ENCODE measurements around the gene POLR2L. TPM values are rescaled to one million over a fixed set of nuclear protein-coding genes. Genes with fewer than 3 reads are reported as not detected.

Gene POLR2L
- total RNA-seq, 1 donor from 2014 or later = 46.4 TPM

GRCh38 chr11:834371-835316, 7.7 kb downstream of the POLR2L start:
- H3K9me3 ChIP-seq (ENCODE audit: control insufficient read depth in 3 of 3, low read length in 3 of 3) = no peaks in the 10 kb centered on the region
- H3K27me3 ChIP-seq (ENCODE audit: control insufficient read depth in 3 of 3, insufficient read depth in 3 of 3, low read length in 3 of 3) = peaks cover 2 to 22% (median 2%) of the 10 kb centered on the region in 3 donors
- H3K27ac ChIP-seq (ENCODE audit: low read depth, low read length) = peak overlapping the region; percentile 91
- H3K36me3 ChIP-seq (ENCODE audit: control insufficient read depth in 3 of 3, insufficient read depth in 3 of 3, low read length in 3 of 3) = peaks cover 33 to 34% (median 34%) of the 10 kb centered on the region in 3 donors
- H3K4me1 ChIP-seq (ENCODE audit: control insufficient read depth in 3 of 3, insufficient read depth in 3 of 3, low read length in 3 of 3) = peaks cover 42 to 80% (median 56%) of the 10 kb centered on the region in 3 donors
- peak overlapping the region; percentile 62 to 72 (median 65) for H3K4me3 ChIP-seq (ENCODE audit: low read length in 3 of 3)
- H3K9ac ChIP-seq (ENCODE audit: low read depth in 1 of 3, low read length in 3 of 3) = peak overlapping the region; percentile 70 to 85 (median 85)

- Histone ChIP-seq H3K9me3 (ENCODE audit: control insufficient read depth in 3 of 3, low read length in 3 of 3) (no peaks in the 10 kb centered on the region), H3K27me3 (ENCODE audit: control insufficient read depth in 3 of 3, insufficient read depth in 3 of 3, low read length in 3 of 3) (peaks cover 9 to 30% (median 10%) of the 10 kb centered on the region in 3 donors), H3K36me3 (ENCODE audit: control insufficient read depth in 3 of 3, insufficient read depth in 3 of 3, low read length in 3 of 3) (peaks cover 25 to 27% (median 26%) of the 10 kb centered on the region in 3 donors), H3K4me3 (ENCODE audit: low read length in 3 of 3) (peak overlapping the region; percentile 65 to 72 (median 72)), H3K27ac (ENCODE audit: low read depth, low read length) (peak overlapping the region; percentile 91), H3K4me1 (ENCODE audit: control insufficient read depth in 3 of 3, insufficient read depth in 3 of 3, low read length in 3 of 3) (peaks cover 49 to 83% (median 58%) of the 10 kb centered on the region in 3 donors), H3K9ac (ENCODE audit: low read depth in 1 of 3, low read length in 3 of 3) (peak overlapping the region; percentile 79 to 85 (median 85))
These were observed 8.4 kb downstream of the POLR2L start for GRCh38 chr11:833849-834311.

GRCh38 chr11:833114-833791, 9.1 kb downstream of the POLR2L start:
- Histone ChIP-seq H3K36me3 (ENCODE audit: control insufficient read depth in 3 of 3, insufficient read depth in 3 of 3, low read length in 3 of 3) (peaks cover 19 to 21% (median 20%) of the 10 kb centered on the region in 3 donors), H3K4me3 (ENCODE audit: low read length in 3 of 3) (peak overlapping the region; percentile 65 to 72 (median 72)), H3K9ac (ENCODE audit: low read depth in 1 of 3, low read length in 3 of 3) (peak overlapping the region; percentile 79 to 85 (median 85)), H3K4me1 (ENCODE audit: control insufficient read depth in 3 of 3, insufficient read depth in 3 of 3, low read length in 3 of 3) (peaks cover 52 to 83% (median 61%) of the 10 kb centered on the region in 3 donors), H3K27ac (ENCODE audit: low read depth, low read length) (peak overlapping the region; percentile 91), H3K27me3 (ENCODE audit: control insufficient read depth in 3 of 3, insufficient read depth in 3 of 3, low read length in 3 of 3) (peaks cover 10 to 36% (median 15%) of the 10 kb centered on the region in 3 donors), H3K9me3 (ENCODE audit: control insufficient read depth in 3 of 3, low read length in 3 of 3) (no peaks in the 10 kb centered on the region)

GRCh38 chr11:832529-833113, 9.7 kb downstream of the POLR2L start, which contains the start of gene CD151:
Gene CD151 (plus strand): TSS chr11:832952. CDS start chr11:836070, 3,118 bp downstream.
- Histone ChIP-seq H3K27ac (ENCODE audit: low read depth, low read length) (peak within 1 kb of the TSS; percentile 91), H3K9ac (ENCODE audit: low read depth in 1 of 3, low read length in 3 of 3) (peak within 1 kb of the TSS; percentile 79 to 85 (median 85)), H3K4me1 (ENCODE audit: control insufficient read depth in 3 of 3, insufficient read depth in 3 of 3, low read length in 3 of 3) (peaks cover 59 to 85% (median 66%) of the 10 kb centered on the region in 3 donors), H3K9me3 (ENCODE audit: control insufficient read depth in 3 of 3, low read length in 3 of 3) (no peaks in the 10 kb centered on the region), H3K27me3 (ENCODE audit: control insufficient read depth in 3 of 3, insufficient read depth in 3 of 3, low read length in 3 of 3) (peaks cover 13 to 42% (median 20%) of the 10 kb centered on the region in 3 donors), H3K4me3 (ENCODE audit: low read length in 3 of 3) (peak within 1 kb of the TSS; percentile 72), H3K36me3 (ENCODE audit: control insufficient read depth in 3 of 3, insufficient read depth in 3 of 3, low read length in 3 of 3) (peaks cover 14 to 16% (median 16%) of the 10 kb centered on the region in 3 donors)

GRCh38 chr11:831961-832528, 10.3 kb downstream of the POLR2L start:
- Histone ChIP-seq H3K27ac (ENCODE audit: low read depth, low read length) (peak overlapping the region; percentile 51), H3K4me3 (ENCODE audit: low read length in 3 of 3) (peak overlapping the region; percentile 29 to 72 (median 38)), H3K4me1 (ENCODE audit: control insufficient read depth in 3 of 3, insufficient read depth in 3 of 3, low read length in 3 of 3) (peaks cover 64 to 84% (median 68%) of the 10 kb centered on the region in 3 donors), H3K27me3 (ENCODE audit: control insufficient read depth in 3 of 3, insufficient read depth in 3 of 3, low read length in 3 of 3) (peaks cover 13 to 48% (median 20%) of the 10 kb centered on the region in 3 donors), H3K36me3 (ENCODE audit: control insufficient read depth in 3 of 3, insufficient read depth in 3 of 3, low read length in 3 of 3) (peaks cover 10% of the 10 kb centered on the region in 3 donors), H3K9ac (ENCODE audit: low read depth in 1 of 3, low read length in 3 of 3) (peak overlapping the region; percentile 57 to 76 (median 59)), H3K9me3 (ENCODE audit: control insufficient read depth in 3 of 3, low read length in 3 of 3) (no peaks in the 10 kb centered on the region)

GRCh38 chr11:831118-831864, 11.0 kb downstream of the POLR2L start:
- Histone ChIP-seq H3K4me3 (ENCODE audit: low read length in 3 of 3) (peak overlapping the region in 1 of 3 donors; percentile 22), H3K9ac (ENCODE audit: low read depth in 1 of 3, low read length in 3 of 3) (peak overlapping the region in 1 of 3 donors; percentile 8), H3K27me3 (ENCODE audit: control insufficient read depth in 3 of 3, insufficient read depth in 3 of 3, low read length in 3 of 3) (peaks cover 13 to 52% (median 20%) of the 10 kb centered on the region in 3 donors), H3K36me3 (ENCODE audit: control insufficient read depth in 3 of 3, insufficient read depth in 3 of 3, low read length in 3 of 3) (peaks cover 2 to 3% (median 3%) of the 10 kb centered on the region in 3 donors), H3K27ac (ENCODE audit: low read depth, low read length) (no peak overlapping the region), H3K9me3 (ENCODE audit: control insufficient read depth in 3 of 3, low read length in 3 of 3) (no peaks in the 10 kb centered on the region), H3K4me1 (ENCODE audit: control insufficient read depth in 3 of 3, insufficient read depth in 3 of 3, low read length in 3 of 3) (peaks cover 64 to 80% (median 70%) of the 10 kb centered on the region in 3 donors)

GRCh38 chr11:830295-831117, 11.8 kb downstream of the POLR2L start:
- Histone ChIP-seq H3K27me3 (ENCODE audit: control insufficient read depth in 3 of 3, insufficient read depth in 3 of 3, low read length in 3 of 3) (peaks cover 13 to 58% (median 24%) of the 10 kb centered on the region in 3 donors), H3K4me1 (ENCODE audit: control insufficient read depth in 3 of 3, insufficient read depth in 3 of 3, low read length in 3 of 3) (peaks cover 65 to 80% (median 72%) of the 10 kb centered on the region in 3 donors), H3K9ac (ENCODE audit: low read depth in 1 of 3, low read length in 3 of 3) (peak overlapping the region in 1 of 3 donors; percentile 62), H3K36me3 (ENCODE audit: control insufficient read depth in 3 of 3, insufficient read depth in 3 of 3, low read length in 3 of 3) (peaks cover 0 to 4% (median 0%) of the 10 kb centered on the region in 3 donors), H3K27ac (ENCODE audit: low read depth, low read length) (no peak overlapping the region), H3K9me3 (ENCODE audit: control insufficient read depth in 3 of 3, low read length in 3 of 3) (no peaks in the 10 kb centered on the region), H3K4me3 (ENCODE audit: low read length in 3 of 3) (peak overlapping the region in 2 of 3 donors; percentile 49 to 58)

GRCh38 chr11:829847-830294, 12.5 kb downstream of the POLR2L start:
- Histone ChIP-seq H3K36me3 (ENCODE audit: control insufficient read depth in 3 of 3, insufficient read depth in 3 of 3, low read length in 3 of 3) (peaks cover 4 to 8% (median 4%) of the 10 kb centered on the region in 3 donors), H3K27ac (ENCODE audit: low read depth, low read length) (no peak overlapping the region), H3K27me3 (ENCODE audit: control insufficient read depth in 3 of 3, insufficient read depth in 3 of 3, low read length in 3 of 3) (peaks cover 13 to 63% (median 26%) of the 10 kb centered on the region in 3 donors), H3K9ac (ENCODE audit: low read depth in 1 of 3, low read length in 3 of 3) (peak overlapping the region in 1 of 3 donors; percentile 62), H3K4me3 (ENCODE audit: low read length in 3 of 3) (peak overlapping the region; percentile 49 to 58 (median 56)), H3K9me3 (ENCODE audit: control insufficient read depth in 3 of 3, low read length in 3 of 3) (no peaks in the 10 kb centered on the region), H3K4me1 (ENCODE audit: control insufficient read depth in 3 of 3, insufficient read depth in 3 of 3, low read length in 3 of 3) (peaks cover 65 to 81% (median 69%) of the 10 kb centered on the region in 3 donors)
